ENCODE results near the gene XPNPEP1. TPM values are rescaled to one million over a fixed set of nuclear protein-coding genes. Genes with fewer than 3 reads are reported as not detected.

XPNPEP1 gene
- total RNA-seq, 1 donor, result 123 TPM

DNA sequence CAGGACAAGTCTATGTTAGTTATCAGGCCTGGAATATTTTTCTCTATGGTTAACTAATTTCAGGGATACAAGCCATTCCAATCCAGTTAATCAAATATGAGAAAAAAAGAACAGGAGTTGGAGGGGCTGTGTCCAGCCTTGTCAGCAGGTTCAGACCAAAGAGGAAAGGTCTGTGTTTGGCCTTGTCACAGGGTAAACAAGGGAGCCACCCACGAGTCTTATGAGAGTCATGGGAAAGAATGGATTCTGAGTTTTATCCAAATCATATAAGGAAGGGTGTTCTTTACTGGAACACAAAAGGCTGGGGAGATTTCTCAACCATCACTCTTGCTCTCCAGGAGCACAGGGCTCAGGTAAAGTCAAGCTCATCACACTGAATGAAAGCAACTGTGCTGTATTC is 99.1 kb downstream of the XPNPEP1 start:
- Histone ChIP-seq H3K27ac (ENCODE audit: low read depth, low read length) (no peak overlapping the region), H3K9me3 (ENCODE audit: low read depth, low read length) (no peaks in the 10 kb centered on the region), H3K36me3 (ENCODE audit: insufficient read depth, low read length) (no peaks in the 10 kb centered on the region), H3K79me2 (ENCODE audit: insufficient read depth, low read length) (no peaks in the 10 kb centered on the region), H3K4me3 (ENCODE audit: insufficient read depth, low read length) (no peak overlapping the region), H4K20me1 (ENCODE audit: insufficient read depth, low read length) (no peaks in the 10 kb centered on the region), H3K4me2 (ENCODE audit: insufficient read depth, low read length) (no peak overlapping the region), H3K27me3 (ENCODE audit: insufficient read depth, low read length) (no peaks in the 10 kb centered on the region), H3K4me1 (ENCODE audit: insufficient read depth, low read length) (no peaks in the 10 kb centered on the region), H2AFZ (ENCODE audit: low read length) (no peak overlapping the region)
- no peak for DNase-seq (ENCODE audit: insufficient read length, low spot score, missing footprints)
- TF ChIP-seq, protein P1, sequence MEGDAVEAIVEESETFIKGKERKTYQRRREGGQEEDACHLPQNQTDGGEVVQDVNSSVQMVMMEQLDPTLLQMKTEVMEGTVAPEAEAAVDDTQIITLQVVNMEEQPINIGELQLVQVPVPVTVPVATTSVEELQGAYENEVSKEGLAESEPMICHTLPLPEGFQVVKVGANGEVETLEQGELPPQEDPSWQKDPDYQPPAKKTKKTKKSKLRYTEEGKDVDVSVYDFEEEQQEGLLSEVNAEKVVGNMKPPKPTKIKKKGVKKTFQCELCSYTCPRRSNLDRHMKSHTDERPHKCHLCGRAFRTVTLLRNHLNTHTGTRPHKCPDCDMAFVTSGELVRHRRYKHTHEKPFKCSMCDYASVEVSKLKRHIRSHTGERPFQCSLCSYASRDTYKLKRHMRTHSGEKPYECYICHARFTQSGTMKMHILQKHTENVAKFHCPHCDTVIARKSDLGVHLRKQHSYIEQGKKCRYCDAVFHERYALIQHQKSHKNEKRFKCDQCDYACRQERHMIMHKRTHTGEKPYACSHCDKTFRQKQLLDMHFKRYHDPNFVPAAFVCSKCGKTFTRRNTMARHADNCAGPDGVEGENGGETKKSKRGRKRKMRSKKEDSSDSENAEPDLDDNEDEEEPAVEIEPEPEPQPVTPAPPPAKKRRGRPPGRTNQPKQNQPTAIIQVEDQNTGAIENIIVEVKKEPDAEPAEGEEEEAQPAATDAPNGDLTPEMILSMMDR (IDR thresholded peaks at IDR 0.05; ENCODE audit: extremely low read depth, low read depth, low read length), result no peak

DNA sequence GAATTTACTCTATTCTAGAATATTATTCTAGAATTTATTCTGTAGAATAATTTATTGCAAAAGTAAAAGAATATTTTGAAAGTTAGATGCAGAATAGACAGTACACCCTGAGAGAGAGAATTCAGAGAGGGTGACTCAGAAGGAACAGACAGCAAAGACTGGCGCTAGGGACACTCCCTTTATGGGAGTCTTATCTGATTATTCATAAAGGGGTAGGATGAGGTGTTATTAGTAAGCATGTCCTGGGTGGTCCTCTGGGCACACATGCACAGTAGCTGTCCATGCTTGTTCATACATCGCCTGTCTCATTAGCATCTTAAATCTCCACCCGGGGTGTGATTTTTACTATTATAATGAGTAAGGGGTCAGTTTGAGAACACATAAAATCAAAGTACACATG is 100.1 kb downstream of the XPNPEP1 start:
- Histone ChIP-seq H2AFZ (ENCODE audit: low read length) (no peak overlapping the region), H3K4me1 (ENCODE audit: insufficient read depth, low read length) (no peaks in the 10 kb centered on the region), H3K9me3 (ENCODE audit: low read depth, low read length) (no peaks in the 10 kb centered on the region), H3K27ac (ENCODE audit: low read depth, low read length) (no peak overlapping the region), H3K36me3 (ENCODE audit: insufficient read depth, low read length) (no peaks in the 10 kb centered on the region), H4K20me1 (ENCODE audit: insufficient read depth, low read length) (no peaks in the 10 kb centered on the region), H3K79me2 (ENCODE audit: insufficient read depth, low read length) (no peaks in the 10 kb centered on the region), H3K4me2 (ENCODE audit: insufficient read depth, low read length) (no peak overlapping the region), H3K4me3 (ENCODE audit: insufficient read depth, low read length) (no peak overlapping the region), H3K27me3 (ENCODE audit: insufficient read depth, low read length) (no peaks in the 10 kb centered on the region)
- TF ChIP-seq, protein P1 (IDR thresholded peaks at IDR 0.05; ENCODE audit: extremely low read depth, low read depth, low read length), result no peak
- no peak for DNase-seq (ENCODE audit: insufficient read length, low spot score, missing footprints)

DNA sequence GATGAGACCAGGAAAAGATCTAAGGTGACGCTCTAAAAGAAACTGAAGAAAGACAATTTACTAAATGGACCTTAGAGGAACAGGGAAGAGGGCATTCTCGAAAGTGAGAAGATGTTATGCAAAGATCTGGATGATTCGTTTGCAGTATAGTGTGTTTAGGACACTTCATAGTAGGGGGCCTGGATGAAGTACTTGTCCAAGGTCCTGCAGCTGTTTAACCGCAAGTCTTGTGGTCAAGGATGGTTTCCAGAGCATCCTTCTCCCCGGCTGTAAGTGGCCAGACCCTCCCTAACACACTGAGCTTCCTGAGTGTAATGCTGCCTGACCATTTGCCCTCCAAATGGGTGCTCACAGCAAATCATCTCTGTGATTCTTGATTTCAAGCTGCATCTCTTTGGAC is 101.6 kb downstream of the XPNPEP1 start:
- no peaks in the 10 kb centered on the region for H3K79me2 ChIP-seq (ENCODE audit: insufficient read depth, low read length)
- TF ChIP-seq, protein P1 (IDR thresholded peaks at IDR 0.05; ENCODE audit: extremely low read depth, low read depth, low read length), result no peak
- H3K27ac ChIP-seq (ENCODE audit: low read depth, low read length), result no peak overlapping the region
- no peak overlapping the region for H3K4me3 ChIP-seq (ENCODE audit: insufficient read depth, low read length)
- no peaks in the 10 kb centered on the region for H3K4me1 ChIP-seq (ENCODE audit: insufficient read depth, low read length)
- H3K27me3 ChIP-seq (ENCODE audit: insufficient read depth, low read length), result no peaks in the 10 kb centered on the region
- no peaks in the 10 kb centered on the region for H3K36me3 ChIP-seq (ENCODE audit: insufficient read depth, low read length)
- no peaks in the 10 kb centered on the region for H3K9me3 ChIP-seq (ENCODE audit: low read depth, low read length)
- no peak overlapping the region for H2AFZ ChIP-seq (ENCODE audit: low read length)
- no peaks in the 10 kb centered on the region for H4K20me1 ChIP-seq (ENCODE audit: insufficient read depth, low read length)
- DNase-seq (ENCODE audit: insufficient read length, low spot score, missing footprints), result no peak
- no peak overlapping the region for H3K4me2 ChIP-seq (ENCODE audit: insufficient read depth, low read length)

DNA sequence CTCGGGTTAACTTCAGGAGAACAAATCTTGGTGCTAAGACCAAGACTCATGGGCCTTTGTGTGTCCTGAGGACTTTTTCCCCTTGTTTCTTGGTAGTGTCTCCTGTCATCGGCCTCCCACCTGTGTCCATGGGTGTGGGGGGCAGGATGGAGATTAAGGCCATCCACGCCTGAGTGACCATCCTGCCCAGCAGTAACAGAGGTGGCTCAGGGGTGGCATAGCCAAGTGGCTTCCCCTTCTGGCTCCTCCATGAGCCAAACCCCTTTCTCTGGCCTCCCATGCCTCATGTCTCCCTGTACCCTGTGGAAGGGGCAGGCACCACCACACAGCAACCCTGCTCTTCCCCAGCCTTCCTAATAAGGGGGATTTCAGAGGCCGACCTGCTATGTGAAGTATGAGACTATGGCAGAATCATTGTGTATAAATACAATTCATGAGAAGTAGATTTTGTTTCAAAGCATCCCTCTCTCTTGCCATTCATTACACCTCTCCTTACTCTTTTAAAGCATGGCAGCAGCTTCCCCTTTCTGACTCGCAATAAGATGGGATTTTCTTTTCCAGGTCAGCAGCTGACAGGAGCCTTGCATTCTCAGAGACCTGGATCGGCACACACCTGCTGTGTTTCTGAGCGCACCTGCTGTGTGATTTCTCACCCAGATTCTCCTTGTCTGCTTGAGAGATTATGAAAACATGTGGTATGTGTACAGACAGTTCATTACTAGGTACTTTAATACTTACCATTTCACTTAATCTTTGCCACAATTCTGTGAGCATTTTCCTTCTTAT is 102.5 kb downstream of the XPNPEP1 start:
- no peak overlapping the region for H3K4me2 ChIP-seq (ENCODE audit: insufficient read depth, low read length)
- H4K20me1 ChIP-seq (ENCODE audit: insufficient read depth, low read length), result no peaks in the 10 kb centered on the region
- TF ChIP-seq, protein P1 (IDR thresholded peaks at IDR 0.05; ENCODE audit: extremely low read depth, low read depth, low read length), result no peak
- H3K27me3 ChIP-seq (ENCODE audit: insufficient read depth, low read length), result no peaks in the 10 kb centered on the region
- no peaks in the 10 kb centered on the region for H3K9me3 ChIP-seq (ENCODE audit: low read depth, low read length)
- no peaks in the 10 kb centered on the region for H3K36me3 ChIP-seq (ENCODE audit: insufficient read depth, low read length)
- no peaks in the 10 kb centered on the region for H3K4me1 ChIP-seq (ENCODE audit: insufficient read depth, low read length)
- H3K79me2 ChIP-seq (ENCODE audit: insufficient read depth, low read length), result no peaks in the 10 kb centered on the region
- DNase-seq (ENCODE audit: insufficient read length, low spot score, missing footprints), result no peak
- H2AFZ ChIP-seq (ENCODE audit: low read length), result no peak overlapping the region
- no peak overlapping the region for H3K27ac ChIP-seq (ENCODE audit: low read depth, low read length)
- H3K4me3 ChIP-seq (ENCODE audit: insufficient read depth, low read length), result no peak overlapping the region

Measured in osteoblast (primary cell).